ENCODE measurements around the gene UBE4A. TPM values are rescaled to one million over a fixed set of nuclear protein-coding genes. Genes with fewer than 3 reads are reported as not detected.
"Not testable (repeated sequence)": the region's sequence is repeated elsewhere in the genome, so short reads cannot be mapped to it uniquely, and the experiment has no call there.

The UBE4A gene
- total RNA-seq, 1 donor from 2014 or later: 39.3 TPM

- peak; percentile 96 for DNase-seq (ENCODE audit: low spot score)
These were observed 41.9 kb downstream of the UBE4A start, which contains the start of gene ATP5MG for GRCh38 chr11:118401151-118401879. Gene ATP5MG, plus strand, starts transcription at chr11:118401606. Its CDS starts 60 bp downstream, at chr11:118401666.

- DNase-seq (ENCODE audit: low spot score): no peak
These were observed 42.6 kb downstream of the UBE4A start for GRCh38 chr11:118401880-118402590.

- DNase-seq (ENCODE audit: low spot score): not testable (repeated sequence)
These were observed 43.2 kb downstream of the UBE4A start for GRCh38 chr11:118402594-118402993.

- DNase-seq (ENCODE audit: low spot score): no peak
These were observed 47.3 kb downstream of the UBE4A start for GRCh38 chr11:118406599-118407166.

GRCh38 chr11:118410055-118410745, 50.8 kb downstream of the UBE4A start:
- DNase-seq (ENCODE audit: low spot score): no peak

- no peak for DNase-seq (ENCODE audit: low spot score)
These were observed 52.1 kb downstream of the UBE4A start for GRCh38 chr11:118411530-118411929.

- no peak for DNase-seq (ENCODE audit: low spot score)
These were observed 53.5 kb downstream of the UBE4A start for GRCh38 chr11:118412921-118413320.

- no peak for DNase-seq (ENCODE audit: low spot score)
These were observed 55.8 kb downstream of the UBE4A start for GRCh38 chr11:118415062-118415738.

- no peak for DNase-seq (ENCODE audit: low spot score)
These were observed 56.3 kb downstream of the UBE4A start for GRCh38 chr11:118415739-118416068.

- not testable (repeated sequence) for DNase-seq (ENCODE audit: low spot score)
These were observed 57.5 kb downstream of the UBE4A start for GRCh38 chr11:118416900-118417299.

- no peak for DNase-seq (ENCODE audit: low spot score)
These were observed 58.4 kb downstream of the UBE4A start for GRCh38 chr11:118417801-118418200.

- DNase-seq (ENCODE audit: low spot score): no peak
These were observed 59.4 kb downstream of the UBE4A start for GRCh38 chr11:118418766-118419165.

- no peak for DNase-seq (ENCODE audit: low spot score)
These were observed 68.3 kb downstream of the UBE4A start for GRCh38 chr11:118427707-118428106.

- no peak for DNase-seq (ENCODE audit: low spot score)
These were observed 71.6 kb downstream of the UBE4A start for GRCh38 chr11:118430956-118431355.

GRCh38 chr11:118434123-118434552, 74.7 kb downstream of the UBE4A start:
- DNase-seq (ENCODE audit: low spot score): no peak

GRCh38 chr11:118434553-118435289, 75.3 kb downstream of the UBE4A start:
- no peak for DNase-seq (ENCODE audit: low spot score)

GRCh38 chr11:118435290-118435892, 76.0 kb downstream of the UBE4A start:
- no peak for DNase-seq (ENCODE audit: low spot score)

GRCh38 chr11:118435893-118436624, 76.7 kb downstream of the UBE4A start, which contains the start of gene KMT2A:
Gene KMT2A, plus strand, starts transcription at chr11:118436492. Its CDS starts 21 bp downstream, at chr11:118436513.
- DNase-seq (ENCODE audit: low spot score): peak; percentile 99

GRCh38 chr11:118436639-118437207, 77.3 kb downstream of the UBE4A start:
- DNase-seq (ENCODE audit: low spot score): no peak

Measured in mesenteric fat pad (tissue), 1 donor.